HEK293 (cell line): ENCODE measurements around the gene CEP76.

ENCODE experiments used
- PBX3 ChIP-seq: sonication (generic); formaldehyde crosslinking; IDR thresholded peaks from 2 replicates; pipeline ENCODE4 v1.8.1; 2022; ENCODE audit warnings: mild to moderate bottlenecking, moderate library complexity, missing genetic modification reagents
- TF ChIP-seq, protein P1 (sequence below): fragments of 450-650 bp; formaldehyde crosslinking; IDR thresholded peaks from 2 replicates; pipeline ENCODE4 v1.5.1; 2016; ENCODE audit warnings: missing biosample characterization, missing genetic modification characterization

DNA sequence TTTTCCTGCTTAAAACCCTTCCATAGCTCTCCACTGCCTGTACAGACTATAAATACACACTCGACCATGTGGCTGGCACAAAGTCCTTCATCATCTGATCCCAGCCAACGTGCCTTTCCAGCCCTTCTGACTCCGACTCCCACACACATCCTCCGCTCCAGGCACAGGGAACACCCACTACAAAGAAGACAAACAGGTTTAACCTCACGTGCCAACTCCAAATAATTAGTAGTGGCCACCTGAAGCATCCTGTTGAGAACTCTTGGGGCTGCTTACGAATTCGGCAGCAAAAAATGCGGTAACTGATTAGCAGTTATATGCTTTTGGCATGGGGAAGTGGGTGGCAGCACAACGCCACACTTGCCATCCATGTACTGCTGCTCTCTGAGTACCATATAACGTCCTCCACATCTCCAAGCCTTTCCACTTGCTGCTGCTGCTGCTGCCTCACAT lies 56.7 kb downstream of the CEP76 start:
- TF ChIP-seq, protein P1, sequence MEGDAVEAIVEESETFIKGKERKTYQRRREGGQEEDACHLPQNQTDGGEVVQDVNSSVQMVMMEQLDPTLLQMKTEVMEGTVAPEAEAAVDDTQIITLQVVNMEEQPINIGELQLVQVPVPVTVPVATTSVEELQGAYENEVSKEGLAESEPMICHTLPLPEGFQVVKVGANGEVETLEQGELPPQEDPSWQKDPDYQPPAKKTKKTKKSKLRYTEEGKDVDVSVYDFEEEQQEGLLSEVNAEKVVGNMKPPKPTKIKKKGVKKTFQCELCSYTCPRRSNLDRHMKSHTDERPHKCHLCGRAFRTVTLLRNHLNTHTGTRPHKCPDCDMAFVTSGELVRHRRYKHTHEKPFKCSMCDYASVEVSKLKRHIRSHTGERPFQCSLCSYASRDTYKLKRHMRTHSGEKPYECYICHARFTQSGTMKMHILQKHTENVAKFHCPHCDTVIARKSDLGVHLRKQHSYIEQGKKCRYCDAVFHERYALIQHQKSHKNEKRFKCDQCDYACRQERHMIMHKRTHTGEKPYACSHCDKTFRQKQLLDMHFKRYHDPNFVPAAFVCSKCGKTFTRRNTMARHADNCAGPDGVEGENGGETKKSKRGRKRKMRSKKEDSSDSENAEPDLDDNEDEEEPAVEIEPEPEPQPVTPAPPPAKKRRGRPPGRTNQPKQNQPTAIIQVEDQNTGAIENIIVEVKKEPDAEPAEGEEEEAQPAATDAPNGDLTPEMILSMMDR = no peak
- no peak for TF ChIP-seq PBX3
